Cardiac fibroblast (primary cell): ENCODE data around the gene NSUN6.
A peak's percentile ranks its signal among the peaks of the same experiment; 100 is the strongest.

Experiments
- DNase-seq, 2 donors: peaks; one replicate each; pipeline versions ENCODE4 v3.0.0 to v3.0.0-alpha.2; 2010; ENCODE audit warnings: low read depth in 2 of 2
- H3K4me3 ChIP-seq, 2 donors: replicated peaks in 1 of 2; 1 replicate in 1 of 2; 2 replicates in 1 of 2; pipeline ENCODE4 v1.5.1; 2011; ENCODE audit warnings: low read depth in 2 of 2, low read length in 2 of 2, mild to moderate bottlenecking in 2 of 2, moderate library complexity in 1 of 2
- CTCF ChIP-seq: IDR thresholded peaks from one replicate; pipeline ENCODE4 v1.5.1; 2011; ENCODE audit warnings: low read depth, mild to moderate bottlenecking, low read length, inconsistent platforms

The NSUN6 gene

GRCh38 chr10:18501629-18502028, 149.8 kb downstream of the NSUN6 start:
- H3K4me3 ChIP-seq, result no peak overlapping the region
- no peak for DNase-seq
- TF ChIP-seq CTCF, result no peak

GRCh38 chr10:18501198-18501597, 150.2 kb downstream of the NSUN6 start:
- H3K4me3 ChIP-seq, result no peak overlapping the region
- TF ChIP-seq CTCF, result no peak
- peak in 1 of 2 donors; percentile 53 for DNase-seq

- H3K4me3 ChIP-seq, result no peak overlapping the region
- no peak for TF ChIP-seq CTCF
Observed at GRCh38 chr10:18500576-18500975, 150.8 kb downstream of the NSUN6 start.

GRCh38 chr10:18498998-18499397, 152.4 kb downstream of the NSUN6 start:
- no peak overlapping the region for H3K4me3 ChIP-seq
- DNase-seq, result peak in 1 of 2 donors; percentile 8
- no peak for TF ChIP-seq CTCF

More at GRCh38 chr10:18500576-18500975, 150.8 kb downstream of the NSUN6 start:
- no peak for DNase-seq

GRCh38 chr10:18497806-18498369, 153.5 kb downstream of the NSUN6 start:
- DNase-seq, result peak in 1 of 2 donors; percentile 50
- no peak for TF ChIP-seq CTCF
- no peak overlapping the region for H3K4me3 ChIP-seq
